G401 (cell line): ENCODE results near the gene DOCK3. TPM values are rescaled to one million over a fixed set of nuclear protein-coding genes. Genes with fewer than 3 reads are reported as not detected.
"Not testable (repeated sequence)": the region's sequence is repeated elsewhere in the genome, so short reads cannot be mapped to it uniquely, and the experiment has no call there.

Experiments used
- DNase-seq: peaks from one replicate; pipeline ENCODE4 v3.0.0-alpha.2; 2015; ENCODE audit warnings: low spot score
- in situ Hi-C: cut with HindIII; loops from 2 replicates; pipeline ENCODE4 v1.10.0; 2016; ENCODE audit warnings: low sequenced_read_pairs, mixed read lengths
- total RNA-seq: library from RNA; depleted of rRNA; stranded (reverse); fragments of >200 nt; shearing (Covaris generic); gene quantifications from 2 replicates; pipeline ENCODE4 v1.2.3, GENCODE V29; 2014

DOCK3 gene
- total RNA-seq, 1 experiment from 2014 or later, result 1.7 TPM

- in situ Hi-C loops, result no loop called here
Observed at GRCh38 chr3:50648944-50649343, 25.8 kb upstream of the DOCK3 start.

GRCh38 chr3:50649451-50649931 lies 25.2 kb upstream of the DOCK3 start:
- in situ Hi-C loops, result no loop called here
- peak; percentile 5 for DNase-seq

More at GRCh38 chr3:50648944-50649343, 25.8 kb upstream of the DOCK3 start:
- DNase-seq, result no peak

GRCh38 chr3:50650018-50650417 lies 24.7 kb upstream of the DOCK3 start:
- in situ Hi-C loops, result no loop called here
- no peak for DNase-seq

GRCh38 chr3:50651445-50651844 lies 23.3 kb upstream of the DOCK3 start:
- in situ Hi-C loops, result no loop called here
- DNase-seq, result no peak

GRCh38 chr3:50651920-50652529 lies 22.7 kb upstream of the DOCK3 start:
- in situ Hi-C loops, result no loop called here
- DNase-seq, result peak; percentile 16

GRCh38 chr3:50652709-50653108 lies 22.0 kb upstream of the DOCK3 start:
- in situ Hi-C loops, result no loop called here
- no peak for DNase-seq

- no peak for DNase-seq
- in situ Hi-C loops, result no loop called here
Observed at GRCh38 chr3:50653937-50654595, 20.7 kb upstream of the DOCK3 start.

GRCh38 chr3:50655009-50655830 lies 19.5 kb upstream of the DOCK3 start:
- DNase-seq, result no peak

GRCh38 chr3:50656417-50657195 lies 18.1 kb upstream of the DOCK3 start:
- DNase-seq, result no peak
- in situ Hi-C loops, result no loop called here

More at GRCh38 chr3:50655009-50655830, 19.5 kb upstream of the DOCK3 start:
- in situ Hi-C loops, result no loop called here

- in situ Hi-C loops, result no loop called here
- no peak for DNase-seq
Observed at GRCh38 chr3:50657407-50657806, 17.3 kb upstream of the DOCK3 start.

GRCh38 chr3:50657816-50658215 lies 16.9 kb upstream of the DOCK3 start:
- in situ Hi-C loops, result no loop called here
- no peak for DNase-seq

- DNase-seq, result no peak
- in situ Hi-C loops, result no loop called here
Observed at GRCh38 chr3:50658416-50658815, 16.3 kb upstream of the DOCK3 start.

GRCh38 chr3:50658831-50659230 lies 15.9 kb upstream of the DOCK3 start:
- in situ Hi-C loops, result no loop called here
- DNase-seq, result no peak

- in situ Hi-C loops, result no loop called here
- DNase-seq, result no peak
Observed at GRCh38 chr3:50660386-50660785, 14.3 kb upstream of the DOCK3 start.

GRCh38 chr3:50661321-50661837 lies 13.3 kb upstream of the DOCK3 start:
- in situ Hi-C loops, result no loop called here
- no peak for DNase-seq

- DNase-seq, result no peak
- in situ Hi-C loops, result no loop called here
Observed at GRCh38 chr3:50662408-50662807, 12.3 kb upstream of the DOCK3 start.

GRCh38 chr3:50665081-50665840 lies 9.5 kb upstream of the DOCK3 start:
- in situ Hi-C loops, result no loop called here
- DNase-seq, result no peak

GRCh38 chr3:50665841-50666115 lies 8.9 kb upstream of the DOCK3 start:
- in situ Hi-C loops, DNase-seq: not testable (repeated sequence)

- DNase-seq, result no peak
- in situ Hi-C loops, result no loop called here
Observed at GRCh38 chr3:50666837-50667236, 7.9 kb upstream of the DOCK3 start.
